AG04449 (cell line): ENCODE data around the gene GALNT18.

Source experiments
- CTCF ChIA-PET: fragments of 350-600 bp; formaldehyde crosslinking; extraction: SDS; loops from one replicate; lab custom pipeline; 2021; ENCODE audit warnings: antibody characterized with exemption; lab: Yijun Ruan, JAX
- POLR2A ChIA-PET: fragments of 400-600, 350-600 bp; formaldehyde crosslinking; extraction: SDS; loops from one replicate; lab custom pipeline; 2020; ENCODE audit warnings: antibody characterized with exemption, inconsistent platforms; lab: Yijun Ruan, JAX
- DNase-seq: peaks from one replicate; pipeline ENCODE4 v3.0.0-alpha.2; 2010; ENCODE audit warnings: low read depth, low spot score
- H3K4me3 ChIP-seq: 2 replicates; pipeline ENCODE4 v1.5.1; 2011; ENCODE audit warnings: low read depth, mild to moderate bottlenecking, control low read depth, low read length
- TF ChIP-seq, protein P1 (sequence below): IDR thresholded peaks from one replicate; pipeline ENCODE4 v1.5.1; 2011; ENCODE audit warnings: mild to moderate bottlenecking, moderate library complexity, low read length, control low read depth, inconsistent platforms; ENCODE audit not compliant: insufficient read depth; ENCODE audit errors: missing control alignments

The GALNT18 gene

DNA sequence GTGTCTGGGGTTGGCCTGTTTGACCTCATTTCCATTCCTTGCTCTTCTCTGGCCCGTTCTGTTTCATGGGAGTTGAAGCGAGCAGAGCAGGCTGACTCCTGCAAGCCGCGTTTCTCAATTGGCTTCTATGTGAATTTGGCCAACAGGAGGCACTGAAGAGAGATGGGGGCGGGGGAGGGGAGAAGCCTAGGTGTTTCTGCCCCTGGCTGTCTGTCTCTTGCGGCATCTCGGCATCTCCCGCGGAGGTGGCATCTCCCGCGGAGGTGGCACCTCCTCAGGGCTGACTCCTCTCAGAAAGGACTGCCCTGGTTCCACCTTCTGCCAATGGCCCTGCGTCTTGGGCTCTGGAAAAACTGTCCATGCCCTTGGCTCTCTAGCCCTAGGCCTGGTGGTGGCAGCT, 143.1 kb downstream of the GALNT18 start:
- H3K4me3 ChIP-seq = no peak overlapping the region
- no peak for DNase-seq
- TF ChIP-seq, protein P1, sequence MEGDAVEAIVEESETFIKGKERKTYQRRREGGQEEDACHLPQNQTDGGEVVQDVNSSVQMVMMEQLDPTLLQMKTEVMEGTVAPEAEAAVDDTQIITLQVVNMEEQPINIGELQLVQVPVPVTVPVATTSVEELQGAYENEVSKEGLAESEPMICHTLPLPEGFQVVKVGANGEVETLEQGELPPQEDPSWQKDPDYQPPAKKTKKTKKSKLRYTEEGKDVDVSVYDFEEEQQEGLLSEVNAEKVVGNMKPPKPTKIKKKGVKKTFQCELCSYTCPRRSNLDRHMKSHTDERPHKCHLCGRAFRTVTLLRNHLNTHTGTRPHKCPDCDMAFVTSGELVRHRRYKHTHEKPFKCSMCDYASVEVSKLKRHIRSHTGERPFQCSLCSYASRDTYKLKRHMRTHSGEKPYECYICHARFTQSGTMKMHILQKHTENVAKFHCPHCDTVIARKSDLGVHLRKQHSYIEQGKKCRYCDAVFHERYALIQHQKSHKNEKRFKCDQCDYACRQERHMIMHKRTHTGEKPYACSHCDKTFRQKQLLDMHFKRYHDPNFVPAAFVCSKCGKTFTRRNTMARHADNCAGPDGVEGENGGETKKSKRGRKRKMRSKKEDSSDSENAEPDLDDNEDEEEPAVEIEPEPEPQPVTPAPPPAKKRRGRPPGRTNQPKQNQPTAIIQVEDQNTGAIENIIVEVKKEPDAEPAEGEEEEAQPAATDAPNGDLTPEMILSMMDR = no peak
- ChIA-PET CTCF (no interaction called here), POLR2A (no interaction called here)

DNA sequence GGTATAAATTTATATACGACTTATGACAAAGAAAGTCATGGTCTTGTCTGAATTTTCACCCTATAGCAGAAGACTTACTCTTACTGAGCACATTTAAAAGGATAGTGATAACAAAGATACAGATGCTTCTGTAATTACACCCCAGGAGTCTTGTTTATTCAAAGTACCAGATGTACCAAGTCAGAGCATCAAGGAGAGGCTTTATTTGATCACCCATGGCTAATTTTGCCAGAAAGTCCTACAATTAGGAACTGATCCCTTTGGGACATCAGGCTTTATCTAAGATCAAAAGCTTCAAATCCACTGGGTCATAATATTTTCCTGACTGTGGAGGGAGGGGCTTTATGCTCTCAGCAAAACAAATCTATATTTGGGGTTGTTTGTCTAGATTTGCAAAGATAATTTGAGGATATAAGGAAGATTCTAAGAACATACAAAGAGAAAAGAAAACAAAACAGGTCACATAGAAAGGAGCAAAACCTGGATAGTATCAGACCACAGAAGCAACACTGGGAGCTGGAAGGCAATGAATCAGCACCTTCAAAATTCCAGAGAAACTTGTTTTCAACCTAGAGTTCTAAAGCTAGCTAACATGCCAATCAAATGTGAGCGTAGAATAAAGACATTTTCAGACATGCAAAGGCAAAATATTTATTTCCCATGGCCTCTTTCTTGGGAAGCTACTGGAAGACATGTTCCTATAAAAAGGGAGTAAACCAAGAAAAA, 143.9 kb downstream of the GALNT18 start:
- CTCF ChIA-PET = no interaction called here
- POLR2A ChIA-PET = no interaction called here
- H3K4me3 ChIP-seq = no peak overlapping the region
- TF ChIP-seq, protein P1 = no peak
- DNase-seq = no peak

DNA sequence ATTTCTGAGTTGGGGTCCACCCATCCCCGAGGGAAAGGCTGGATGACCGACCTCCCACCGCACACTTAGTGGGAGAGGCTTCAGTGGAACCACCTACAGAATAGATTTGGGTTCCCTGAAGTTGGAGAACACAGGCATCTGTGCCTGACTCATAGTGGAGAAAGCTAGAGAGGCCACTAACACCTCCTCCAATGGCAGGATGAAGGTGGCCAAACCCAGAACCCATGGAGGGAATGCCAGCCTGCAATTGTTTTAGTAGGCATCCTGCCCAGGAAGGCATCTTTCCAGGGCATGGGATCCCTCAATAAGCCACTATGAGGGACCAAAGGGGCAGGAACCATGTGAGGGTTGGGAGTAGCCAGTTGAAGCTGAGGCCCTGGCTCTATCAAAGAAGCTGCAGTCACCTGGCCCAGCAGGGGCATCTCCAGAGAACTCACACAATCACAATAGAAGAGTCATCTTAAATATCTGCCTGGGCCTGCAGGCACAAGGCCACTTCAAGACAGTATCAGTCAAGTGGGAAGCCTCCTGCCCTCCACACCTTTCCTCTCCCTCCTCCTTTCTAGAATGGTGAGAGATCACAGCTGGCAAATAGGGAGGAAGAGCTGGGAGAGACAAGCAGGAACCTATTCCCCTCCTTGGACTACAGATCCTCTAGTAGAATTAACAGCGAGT, 144.7 kb downstream of the GALNT18 start:
- CTCF ChIA-PET = interaction anchor here (1.3 kb wide), 1 partner anchor 10 kb away, joined by 3 read pairs; no protein-coding TSS in a partner anchor
- TF ChIP-seq, protein P1 = no peak
- H3K4me3 ChIP-seq = no peak overlapping the region
- POLR2A ChIA-PET = no interaction called here
- no peak for DNase-seq

DNA sequence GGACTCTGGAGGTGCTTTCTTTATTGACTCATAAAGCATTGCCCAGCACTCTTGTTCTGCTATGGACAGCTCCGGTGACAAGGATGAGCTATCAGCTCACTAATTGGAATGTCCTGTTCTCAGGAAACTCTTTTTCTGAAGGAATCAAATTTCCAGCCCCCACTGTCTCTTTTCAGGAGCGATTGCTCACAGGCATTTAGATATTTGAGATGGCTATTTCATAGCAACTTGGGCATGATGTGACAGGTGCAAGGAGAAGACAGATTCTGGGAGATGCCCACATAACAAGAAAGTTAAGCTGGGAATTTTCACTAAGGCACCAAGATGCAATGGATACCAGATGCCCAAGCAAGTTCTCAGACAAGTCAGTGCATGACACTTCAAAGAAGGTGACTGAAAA, 145.3 kb downstream of the GALNT18 start:
- H3K4me3 ChIP-seq = no peak overlapping the region
- TF ChIP-seq, protein P1 = no peak
- DNase-seq = no peak
- POLR2A ChIA-PET = no interaction called here
- CTCF ChIA-PET = interaction anchor here (1.3 kb wide), 2 partner anchors 10 to 12 kb away, joined by 3 read pairs; no protein-coding TSS in a partner anchor

DNA sequence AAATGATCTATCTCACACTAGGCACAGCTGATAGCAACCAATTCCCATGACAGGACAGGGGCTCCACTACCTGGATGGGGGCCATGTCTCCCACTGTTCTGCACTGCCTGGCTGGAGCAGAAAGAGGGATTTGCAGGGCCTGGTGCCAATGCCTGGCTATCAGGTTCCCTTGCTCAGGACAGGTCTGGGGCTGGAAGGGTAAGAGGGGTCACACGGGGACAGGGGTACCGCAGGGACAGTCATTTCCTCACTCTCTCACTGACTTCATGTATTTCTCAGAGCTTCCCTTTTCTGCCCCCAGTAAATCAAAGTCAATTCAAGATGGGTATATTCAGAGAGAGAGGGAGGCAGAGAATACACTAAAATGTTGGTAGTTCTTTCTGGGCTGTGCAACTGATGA, 149.7 kb downstream of the GALNT18 start:
- H3K4me3 ChIP-seq = no peak overlapping the region
- ChIA-PET POLR2A (no interaction called here), CTCF (interaction anchor here (1.0 kb wide), 1 partner anchor 9 kb away, joined by 3 read pairs; no protein-coding TSS in a partner anchor)
- no peak for DNase-seq
- TF ChIP-seq, protein P1 = no peak

DNA sequence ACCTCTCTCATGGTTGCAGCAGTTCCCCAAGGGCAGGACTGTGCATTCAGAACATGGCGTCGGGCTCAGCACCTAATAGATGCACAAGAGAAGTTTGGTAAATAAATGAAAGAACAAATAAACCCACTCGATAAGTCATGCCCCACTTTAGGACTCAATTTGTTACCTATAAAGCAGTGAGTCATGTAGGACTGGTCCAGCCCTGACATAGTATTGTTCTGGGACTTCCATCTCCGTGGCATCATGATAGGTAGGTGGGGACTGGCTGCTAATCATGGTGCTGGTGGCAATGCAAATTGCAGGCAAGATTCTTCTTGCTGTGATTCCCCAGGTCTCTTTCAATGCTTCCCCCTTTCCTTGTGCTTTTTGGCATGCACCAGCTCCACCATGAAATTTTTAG, 150.6 kb downstream of the GALNT18 start:
- DNase-seq = no peak
- ChIA-PET POLR2A (no interaction called here), CTCF (no interaction called here)
- no peak overlapping the region for H3K4me3 ChIP-seq
- TF ChIP-seq, protein P1 = no peak
